SK-N-SH treated with all-trans-retinoic acid at 6 μM for 48 hours (cell line): Measurements from ENCODE around the gene EMID1.

Source experiments
- ARNTL ChIP-seq: fragments of 450-650 bp; formaldehyde crosslinking; IDR thresholded peaks from 2 replicates; pipeline ENCODE4 v1.5.0; 2020; ENCODE audit warnings: low read depth, mild to moderate bottlenecking, moderate library complexity, borderline replicate concordance
- CREB5 ChIP-seq: fragments of 250-450 bp; sonication (Bioruptor Pico); IDR thresholded peaks from 2 replicates; pipeline ENCODE4 v1.5.1; 2020; ENCODE audit warnings: low read depth, mild to moderate bottlenecking, moderate library complexity
- CSDC2 ChIP-seq: fragments of 250-450 bp; sonication (Bioruptor Pico); IDR thresholded peaks from 2 replicates; pipeline ENCODE4 v1.5.0; 2020; ENCODE audit warnings: mild to moderate bottlenecking, moderate library complexity
- ESRRG ChIP-seq: fragments of 250-450 bp; sonication (Bioruptor Pico); IDR thresholded peaks from 2 replicates; pipeline ENCODE4 v1.6.1; 2021; ENCODE audit warnings: mild to moderate bottlenecking
- ZC3H10 ChIP-seq: fragments of 250-450 bp; sonication (Bioruptor Pico); IDR thresholded peaks from 2 replicates; pipeline ENCODE4 v1.5.1; 2021; ENCODE audit warnings: mild to moderate bottlenecking, moderate library complexity
- ZFP3 ChIP-seq: fragments of 250-450 bp; sonication (Bioruptor Pico); IDR thresholded peaks from 2 replicates; pipeline ENCODE4 v1.5.0; 2020; ENCODE audit warnings: mild to moderate bottlenecking, moderate library complexity

- TF ChIP-seq ZC3H10 (CRISPR knock-in tag) (no peak), ZFP3 (CRISPR knock-in tag) (no peak), ARNTL (no peak), ESRRG (CRISPR knock-in tag) (no peak), CSDC2 (CRISPR knock-in tag) (no peak), CREB5 (CRISPR knock-in tag) (no peak)
Measured at GRCh38 chr22:29308148-29308790, 102.6 kb downstream of the EMID1 start.
